AG09319 (cell line): Measurements from ENCODE around the gene EIF4E1B.

ENCODE experiments used
- DNase-seq: peaks from one replicate; pipeline ENCODE4 v3.0.0-alpha.2; 2010; ENCODE audit warnings: low read depth; ENCODE audit errors: extremely low read depth
- TF ChIP-seq, protein P1 (sequence below): IDR thresholded peaks from 2 replicates; pipeline ENCODE4 v1.5.1; 2011; ENCODE audit warnings: low read depth, mild to moderate bottlenecking, inconsistent platforms, low read length, moderate library complexity

Gene EIF4E1B

DNA sequence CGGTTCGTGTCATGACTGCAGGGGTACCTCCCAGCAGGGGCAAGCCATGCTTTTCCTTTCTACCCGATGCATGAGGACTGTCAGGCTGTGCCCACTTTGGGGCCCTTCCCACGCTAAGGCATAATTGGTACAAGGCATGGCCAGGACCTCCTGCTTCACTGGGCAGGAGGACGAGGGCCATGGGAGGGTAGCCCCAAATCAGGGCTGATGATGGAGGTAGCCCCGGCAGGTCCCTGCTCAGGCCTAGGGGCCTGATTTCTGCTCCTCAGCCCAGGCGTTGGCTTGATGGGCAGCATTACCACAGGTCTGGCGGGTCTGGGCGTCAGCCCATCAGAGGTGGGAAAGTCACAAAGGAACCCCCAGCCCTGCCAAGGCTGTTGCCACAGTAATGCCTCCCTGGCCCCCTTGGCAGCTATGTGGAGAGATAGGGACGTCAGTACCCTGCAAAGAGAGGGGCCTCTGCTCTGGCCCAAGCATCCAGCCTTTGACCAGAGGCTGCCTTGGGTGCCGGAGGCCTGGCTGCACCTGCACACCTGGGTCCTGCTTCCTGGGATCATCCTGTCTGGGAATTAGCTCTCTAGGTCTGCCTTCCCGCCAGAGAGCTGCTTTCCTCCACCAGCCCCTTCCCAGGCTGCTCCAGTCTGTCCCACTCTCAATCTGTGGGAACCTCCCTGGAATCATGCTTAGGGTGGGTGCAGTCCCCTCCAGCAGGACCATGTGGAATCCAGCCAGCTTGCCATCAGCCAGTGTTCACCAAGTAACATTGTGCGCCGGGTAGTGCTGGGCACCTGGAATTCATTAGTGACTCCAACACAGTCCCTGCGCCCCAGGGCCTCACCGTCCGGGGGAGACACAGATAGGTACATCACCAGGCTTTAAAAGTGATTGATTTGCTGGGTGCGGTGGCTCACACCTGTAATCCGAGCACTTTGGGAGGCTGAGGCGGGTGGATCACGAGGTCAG, 32.2 kb downstream of the EIF4E1B start:
- DNase-seq: no peak
- TF ChIP-seq, protein P1, sequence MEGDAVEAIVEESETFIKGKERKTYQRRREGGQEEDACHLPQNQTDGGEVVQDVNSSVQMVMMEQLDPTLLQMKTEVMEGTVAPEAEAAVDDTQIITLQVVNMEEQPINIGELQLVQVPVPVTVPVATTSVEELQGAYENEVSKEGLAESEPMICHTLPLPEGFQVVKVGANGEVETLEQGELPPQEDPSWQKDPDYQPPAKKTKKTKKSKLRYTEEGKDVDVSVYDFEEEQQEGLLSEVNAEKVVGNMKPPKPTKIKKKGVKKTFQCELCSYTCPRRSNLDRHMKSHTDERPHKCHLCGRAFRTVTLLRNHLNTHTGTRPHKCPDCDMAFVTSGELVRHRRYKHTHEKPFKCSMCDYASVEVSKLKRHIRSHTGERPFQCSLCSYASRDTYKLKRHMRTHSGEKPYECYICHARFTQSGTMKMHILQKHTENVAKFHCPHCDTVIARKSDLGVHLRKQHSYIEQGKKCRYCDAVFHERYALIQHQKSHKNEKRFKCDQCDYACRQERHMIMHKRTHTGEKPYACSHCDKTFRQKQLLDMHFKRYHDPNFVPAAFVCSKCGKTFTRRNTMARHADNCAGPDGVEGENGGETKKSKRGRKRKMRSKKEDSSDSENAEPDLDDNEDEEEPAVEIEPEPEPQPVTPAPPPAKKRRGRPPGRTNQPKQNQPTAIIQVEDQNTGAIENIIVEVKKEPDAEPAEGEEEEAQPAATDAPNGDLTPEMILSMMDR: no peak

- TF ChIP-seq, protein P1: no peak
- DNase-seq: no peak
Observed at GRCh38 chr5:176663566-176663965, 33.1 kb downstream of the EIF4E1B start.

- no peak for DNase-seq
- TF ChIP-seq, protein P1: no peak
Observed at GRCh38 chr5:176664479-176664878, 34.0 kb downstream of the EIF4E1B start.

DNA sequence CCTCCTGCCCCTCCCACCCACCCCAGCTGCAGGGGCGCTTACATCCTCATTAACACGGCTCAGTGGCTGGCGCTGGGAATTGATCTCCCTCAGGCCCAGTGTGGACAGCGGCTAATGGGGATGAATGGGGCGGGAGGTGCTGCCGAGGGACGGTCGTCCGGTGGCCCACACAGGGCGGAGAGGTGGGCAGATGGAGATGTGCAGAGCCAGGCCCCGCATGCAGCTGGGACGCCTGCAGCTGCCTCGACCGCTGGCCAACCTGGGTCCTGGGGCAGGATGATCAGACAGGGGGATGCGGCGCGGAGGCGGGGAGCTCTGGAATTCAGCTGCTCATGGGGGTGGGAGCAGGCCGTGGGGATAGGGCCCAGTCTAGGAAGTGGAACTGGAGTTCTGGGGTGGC, 34.4 kb downstream of the EIF4E1B start:
- no peak for DNase-seq
- TF ChIP-seq, protein P1: no peak

- TF ChIP-seq, protein P1: no peak
Observed at GRCh38 chr5:176665517-176665916, 35.0 kb downstream of the EIF4E1B start.

DNA sequence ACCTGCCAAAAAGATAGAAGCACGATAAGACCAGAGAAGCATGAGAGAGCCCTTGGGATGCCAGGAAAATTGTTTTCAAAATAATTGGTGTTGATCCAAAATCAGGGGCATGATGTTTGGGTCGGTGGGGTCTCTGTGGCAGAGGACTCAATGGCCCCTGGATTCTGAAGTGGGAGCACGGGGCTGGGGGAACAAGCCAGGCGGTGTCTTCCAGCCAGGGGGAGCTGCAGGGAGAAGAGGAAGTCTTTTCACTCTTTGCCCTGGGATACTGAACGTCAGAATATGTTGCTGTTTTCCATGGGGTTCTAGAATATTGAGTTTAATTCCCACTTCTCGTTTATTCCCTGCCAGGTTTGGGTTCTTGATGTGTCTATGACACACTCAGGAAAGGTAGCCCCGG, 37.2 kb downstream of the EIF4E1B start:
- TF ChIP-seq, protein P1: no peak
- no peak for DNase-seq

More at GRCh38 chr5:176665517-176665916, 35.0 kb downstream of the EIF4E1B start:
- no peak for DNase-seq

DNA sequence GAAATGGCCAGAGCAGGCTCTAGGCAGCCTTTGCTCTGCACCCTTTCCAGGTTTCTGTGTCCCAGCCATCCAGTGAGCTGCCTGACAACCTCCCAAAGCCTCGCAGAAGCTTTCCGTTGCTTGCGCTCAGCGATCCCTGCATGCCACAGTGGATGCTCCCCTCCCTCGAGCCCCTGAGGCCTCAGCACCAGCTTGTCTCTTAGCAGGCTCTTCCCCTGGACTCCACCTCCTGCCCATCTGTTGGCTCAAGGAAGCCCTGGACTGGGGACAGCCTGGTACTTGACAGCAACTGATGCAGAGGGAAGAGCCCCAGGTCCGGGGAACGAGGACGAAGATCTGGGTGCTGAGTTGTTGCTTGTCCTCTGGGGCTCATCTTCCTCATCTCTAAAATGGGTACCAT, 40.0 kb downstream of the EIF4E1B start:
- TF ChIP-seq, protein P1: no peak
- DNase-seq: no peak
